K562 (cell line): ENCODE data around the gene DENND1A. TPM values are rescaled to one million over a fixed set of nuclear protein-coding genes. Genes with fewer than 3 reads are reported as not detected.
A peak's percentile ranks its signal among the peaks of the same experiment; 100 is the strongest.

ENCODE experiments used
- COPS2 ChIP-seq: fragments of 450-650 bp; conservative IDR thresholded peaks from 2 replicates; pipeline ENCODE4 v1.6.1; 2016; ENCODE audit warnings: mild to moderate bottlenecking, moderate library complexity
- CTBP1 ChIP-seq: fragments of 450-650 bp; IDR thresholded peaks from 2 replicates; pipeline ENCODE4 v1.6.1; 2016; ENCODE audit warnings: borderline replicate concordance
- CXXC5 ChIP-seq: fragments of 250-450 bp; sonication (Bioruptor Pico); IDR thresholded peaks from 2 replicates; pipeline ENCODE4 v1.8.0; 2022; ENCODE audit warnings: inconsistent platforms, mild to moderate bottlenecking, moderate library complexity
- ERF ChIP-seq: fragments of 450-650 bp; formaldehyde crosslinking; IDR thresholded peaks from 2 replicates; pipeline ENCODE4 v1.4.0; 2020; ENCODE audit warnings: mild to moderate bottlenecking, mixed read lengths
- HCFC1 ChIP-seq: IDR thresholded peaks from 2 replicates; pipeline ENCODE4 v1.6.1; 2012; ENCODE audit warnings: low read depth, low read length, improper control_type of control experiment
- HDAC6 ChIP-seq: IDR thresholded peaks from 2 replicates; pipeline ENCODE4 v1.6.1; 2012; ENCODE audit warnings: low read depth, mild to moderate bottlenecking, control low read depth, inconsistent platforms, low read length, moderate library complexity
- NR2C2 ChIP-seq, 2 experiments: fragments of 200-800 bp in 1 of 2; sonication (Bioruptor generic) in 1 of 2; sonication (generic) in 1 of 2; formaldehyde crosslinking in 1 of 2; IDR thresholded peaks; 2 replicates each; pipeline versions ENCODE4 v1.6.1 to v1.8.0; 2016 to 2022; ENCODE audit warnings: mild to moderate bottlenecking in 1 of 2, missing compliant biosample characterization in 1 of 2, missing genetic modification characterization in 1 of 2, missing genetic modification reagents in 1 of 2
- RB1 ChIP-seq: fragments of 450-650 bp; IDR thresholded peaks from 2 replicates; pipeline ENCODE4 v1.6.1; 2017; ENCODE audit warnings: low read depth, mild to moderate bottlenecking
- SIN3B ChIP-seq: fragments of 450-650 bp; IDR thresholded peaks from 2 replicates; pipeline ENCODE4 v1.6.1; 2017; ENCODE audit warnings: low read depth, mild to moderate bottlenecking, moderate library complexity
- SMAD4 ChIP-seq: fragments of 250-450 bp; sonication (Bioruptor Pico); conservative IDR thresholded peaks from 2 replicates; pipeline ENCODE4 v1.8.0; 2021; ENCODE audit warnings: inconsistent platforms, mild to moderate bottlenecking, moderate library complexity
- SPI1 ChIP-seq: IDR thresholded peaks from 2 replicates; pipeline ENCODE4 v1.6.1; 2011; ENCODE audit warnings: low read depth, low read length, control low read depth, borderline replicate concordance
- TBP ChIP-seq: optimal IDR thresholded peaks from 2 replicates; pipeline ENCODE3; 2011; ENCODE audit warnings: low read depth, low read length, improper control_type of control experiment
- ZNF12 ChIP-seq: sonication (generic); formaldehyde crosslinking; IDR thresholded peaks from 2 replicates; pipeline ENCODE4 v1.4.0; 2020; ENCODE audit warnings: mild to moderate bottlenecking, missing genetic modification reagents
- ZNF347 ChIP-seq: fragments of 450-650 bp; formaldehyde crosslinking; IDR thresholded peaks from 2 replicates; pipeline ENCODE4 v1.4.0; 2020; ENCODE audit warnings: low read depth, mild to moderate bottlenecking, moderate library complexity
- ZNF384 ChIP-seq: IDR thresholded peaks from 2 replicates; pipeline ENCODE4 v1.6.1; 2012; ENCODE audit warnings: low read depth, low read length, improper control_type of control experiment
- ZNF584 ChIP-seq: fragments of 200-800 bp; sonication (Bioruptor generic); IDR thresholded peaks from 2 replicates; pipeline ENCODE4 v1.6.1; 2016; ENCODE audit warnings: low read depth, mild to moderate bottlenecking, missing genetic modification characterization, missing compliant biosample characterization
- ZNF644 ChIP-seq: fragments of 200-800 bp; sonication (Bioruptor generic); IDR thresholded peaks from 2 replicates; pipeline ENCODE4 v1.6.1; 2016; ENCODE audit warnings: low read depth, missing genetic modification characterization, missing compliant biosample characterization
- ZNF75A ChIP-seq: fragments of 450-650 bp; formaldehyde crosslinking; IDR thresholded peaks from 2 replicates; pipeline ENCODE4 v1.4.0; 2020; ENCODE audit warnings: mild to moderate bottlenecking
- polyA plus RNA-seq, 8 experiments: library from polyadenylated mRNA; depleted of rRNA in 4 of 8; stranded (reverse) in 5 of 8; unstranded in 3 of 8; fragments of >200 nt; fragmentation: Nextera tagmentation in 2 of 8; fragmentation: Illumina TruSeq in 1 of 8; extraction: Ambion mirVana in 2 of 8; extraction: Trizol in 1 of 8; gene quantifications; 2 replicates each; pipeline versions ENCODE4 v1.2.1 to v1.2.3, GENCODE V29; 2011 to 2014; ENCODE audit warnings: inconsistent platforms in 1 of 8, missing spikeins in 1 of 8
- total RNA-seq, 7 experiments: library from RNA; depleted of rRNA in 6 of 7; stranded (reverse); fragments of >200 nt in 6 of 7; fragmentation: Illumina TruSeq in 2 of 7; extraction: Trizol in 2 of 7; gene quantifications; 2 replicates each; pipeline versions ENCODE4 v1.2.1 to v1.2.3, GENCODE V29; 2011 to 2021; ENCODE audit warnings: low replicate concordance in 1 of 7
- TF ChIP-seq, protein P1 (sequence below): sonication (generic); formaldehyde crosslinking; IDR thresholded peaks from 2 replicates; pipeline ENCODE4 v1.8.0; 2022; ENCODE audit warnings: missing genetic modification reagents, mild to moderate bottlenecking, moderate library complexity, borderline replicate concordance
- TF ChIP-seq, protein P2 (sequence below), 2 experiments: fragments of 450-650 bp in 1 of 2; sonication (generic) in 1 of 2; formaldehyde crosslinking; conservative IDR thresholded peaks; 2 replicates each; pipeline versions ENCODE4 v1.4.0 to v1.8.1; 2020 to 2022; ENCODE audit warnings: mild to moderate bottlenecking in 1 of 2, missing genetic modification reagents in 1 of 2
- TF ChIP-seq, protein P3 (sequence below), 3 experiments: fragments of 200-800 bp in 1 of 3; fragments of 250-450 bp in 1 of 3; fragments of 450-650 bp in 1 of 3; sonication (Bioruptor Pico) in 1 of 3; sonication (Bioruptor generic) in 1 of 3; formaldehyde crosslinking in 1 of 3; IDR thresholded peaks; 2 replicates each; pipeline versions ENCODE4 v1.6.1 to v1.8.0; 2016 to 2022; ENCODE audit warnings: mild to moderate bottlenecking in 2 of 3, missing genetic modification characterization in 2 of 3, missing compliant biosample characterization in 1 of 3, moderate library complexity in 1 of 3

The DENND1A gene
- total and polyA plus RNA-seq, 9 of the 15 experiments (the other 6 are each of a cell fraction or from before 2014, with no cell fraction given): 7.6 to 29.5 (median 15.7) TPM

DNA sequence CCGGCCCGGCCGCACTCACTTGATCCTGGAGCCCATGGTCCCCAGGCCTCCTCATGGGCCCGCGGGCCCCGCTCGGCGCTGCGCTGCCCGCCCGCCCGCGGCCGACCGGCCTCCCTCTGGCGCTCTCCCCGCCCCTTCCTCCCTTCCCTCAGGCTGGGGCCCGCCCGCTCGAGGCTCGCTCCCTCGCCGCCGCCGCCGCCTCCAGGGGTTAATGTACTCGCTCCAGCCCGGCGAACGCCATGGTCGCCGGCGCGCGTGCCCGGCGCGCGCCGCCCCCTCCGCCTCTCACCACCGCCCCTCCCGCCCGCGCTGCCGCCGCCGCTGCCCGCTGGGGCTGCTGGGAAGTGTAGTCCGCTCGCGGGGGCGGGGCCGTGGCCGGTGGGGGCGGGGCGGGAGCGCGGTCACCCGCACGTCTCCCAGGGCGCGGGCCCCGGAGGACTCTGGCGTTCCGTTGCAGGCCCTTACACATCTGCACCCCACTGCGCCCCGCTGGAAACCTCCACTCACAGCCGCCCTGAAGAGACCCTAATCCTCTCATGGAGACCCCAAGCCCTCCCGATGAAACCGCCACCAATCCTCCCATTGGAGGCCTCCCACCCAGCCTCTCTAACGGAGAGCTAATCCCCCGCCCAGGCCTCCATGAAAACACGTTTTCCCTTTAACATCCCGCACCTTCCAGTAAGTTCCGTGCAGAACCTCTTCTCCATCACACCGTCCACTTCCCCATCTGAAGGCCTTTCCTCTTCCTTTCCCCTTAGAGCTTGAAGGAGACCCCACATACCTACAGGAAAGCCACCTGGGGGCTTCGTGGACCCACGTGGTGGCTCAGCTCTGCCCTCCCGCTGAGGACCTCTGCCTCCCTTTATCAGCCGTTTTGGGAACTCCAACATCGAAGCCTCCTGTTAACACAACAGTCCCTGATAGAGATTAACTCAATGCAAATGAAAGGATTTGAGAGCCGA lies at the start of gene DENND1A (continued):
- TF ChIP-seq, protein P1, sequence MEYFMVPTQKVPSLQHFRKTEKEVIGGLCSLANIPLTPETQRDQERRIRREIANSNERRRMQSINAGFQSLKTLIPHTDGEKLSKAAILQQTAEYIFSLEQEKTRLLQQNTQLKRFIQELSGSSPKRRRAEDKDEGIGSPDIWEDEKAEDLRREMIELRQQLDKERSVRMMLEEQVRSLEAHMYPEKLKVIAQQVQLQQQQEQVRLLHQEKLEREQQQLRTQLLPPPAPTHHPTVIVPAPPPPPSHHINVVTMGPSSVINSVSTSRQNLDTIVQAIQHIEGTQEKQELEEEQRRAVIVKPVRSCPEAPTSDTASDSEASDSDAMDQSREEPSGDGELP (CRISPR knock-in tag): 0 out of 2 replicates have a peak, but pooled peaks have one; percentile 17
- TF ChIP-seq RB1 (peak; percentile 74), ERF (peak; percentile 55; the same call in 1 of the 2 replicates), ZNF384 (no peak), ZNF75A (CRISPR knock-in tag) (no peak), COPS2 (no peak), TBP (peak; percentile 66), CTBP1 (peak; percentile 41; the same call in 1 of the 2 replicates), CXXC5 (CRISPR knock-in tag) (peak; percentile 87), HCFC1 (peak; percentile 88), NR2C2 (CRISPR knock-in tag; IDR thresholded peaks at IDR 0.05) (no peak), NR2C2 (tag; IDR thresholded peaks at IDR 0.05) (peak; percentile 74), SMAD4 (CRISPR knock-in tag) (peak; percentile 67; the same call in 1 of the 2 replicates), ZNF347 (CRISPR knock-in tag) (no peak), ZNF12 (CRISPR knock-in tag) (no peak), SIN3B (0 out of 2 replicates have a peak, but pooled peaks have one; percentile 25), SPI1 (0 out of 2 replicates have a peak, but pooled peaks have one; percentile 9), ZNF584 (CRISPR knock-in tag) (0 out of 2 replicates have a peak, but pooled peaks have one; percentile 11), ZNF644 (peak; percentile 64; the same call in 1 of the 2 replicates), HDAC6 (no peak)
- TF ChIP-seq, protein P2, sequence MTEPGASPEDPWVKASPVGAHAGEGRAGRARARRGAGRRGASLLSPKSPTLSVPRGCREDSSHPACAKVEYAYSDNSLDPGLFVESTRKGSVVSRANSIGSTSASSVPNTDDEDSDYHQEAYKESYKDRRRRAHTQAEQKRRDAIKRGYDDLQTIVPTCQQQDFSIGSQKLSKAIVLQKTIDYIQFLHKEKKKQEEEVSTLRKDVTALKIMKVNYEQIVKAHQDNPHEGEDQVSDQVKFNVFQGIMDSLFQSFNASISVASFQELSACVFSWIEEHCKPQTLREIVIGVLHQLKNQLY (CRISPR knock-in tag; conservative IDR thresholded peaks at IDR 0.05): no peak
- TF ChIP-seq, protein P3, sequence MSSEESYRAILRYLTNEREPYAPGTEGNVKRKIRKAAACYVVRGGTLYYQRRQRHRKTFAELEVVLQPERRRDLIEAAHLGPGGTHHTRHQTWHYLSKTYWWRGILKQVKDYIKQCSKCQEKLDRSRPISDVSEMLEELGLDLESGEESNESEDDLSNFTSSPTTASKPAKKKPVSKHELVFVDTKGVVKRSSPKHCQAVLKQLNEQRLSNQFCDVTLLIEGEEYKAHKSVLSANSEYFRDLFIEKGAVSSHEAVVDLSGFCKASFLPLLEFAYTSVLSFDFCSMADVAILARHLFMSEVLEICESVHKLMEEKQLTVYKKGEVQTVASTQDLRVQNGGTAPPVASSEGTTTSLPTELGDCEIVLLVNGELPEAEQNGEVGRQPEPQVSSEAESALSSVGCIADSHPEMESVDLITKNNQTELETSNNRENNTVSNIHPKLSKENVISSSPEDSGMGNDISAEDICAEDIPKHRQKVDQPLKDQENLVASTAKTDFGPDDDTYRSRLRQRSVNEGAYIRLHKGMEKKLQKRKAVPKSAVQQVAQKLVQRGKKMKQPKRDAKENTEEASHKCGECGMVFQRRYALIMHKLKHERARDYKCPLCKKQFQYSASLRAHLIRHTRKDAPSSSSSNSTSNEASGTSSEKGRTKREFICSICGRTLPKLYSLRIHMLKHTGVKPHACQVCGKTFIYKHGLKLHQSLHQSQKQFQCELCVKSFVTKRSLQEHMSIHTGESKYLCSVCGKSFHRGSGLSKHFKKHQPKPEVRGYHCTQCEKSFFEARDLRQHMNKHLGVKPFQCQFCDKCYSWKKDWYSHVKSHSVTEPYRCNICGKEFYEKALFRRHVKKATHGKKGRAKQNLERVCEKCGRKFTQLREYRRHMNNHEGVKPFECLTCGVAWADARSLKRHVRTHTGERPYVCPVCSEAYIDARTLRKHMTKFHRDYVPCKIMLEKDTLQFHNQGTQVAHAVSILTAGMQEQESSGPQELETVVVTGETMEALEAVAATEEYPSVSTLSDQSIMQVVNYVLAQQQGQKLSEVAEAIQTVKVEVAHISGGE (CRISPR knock-in tag; IDR thresholded peaks at IDR 0.05): peak in 1 of 3 experiments; percentile 73; a peak in 2 of 6 replicates
